ENCODE data around the gene LIPC.

GRCh38 chr15:58565619-58566018 is 133.8 kb downstream of the LIPC start:
- TF ChIP-seq KLF6 (CRISPR knock-in tag; IDR thresholded peaks at IDR 0.05; ENCODE audit: borderline replicate concordance) (no peak), ZMIZ1 (IDR thresholded peaks at IDR 0.05; ENCODE audit: low read depth in 2 of 2, low read length in 2 of 2) (no peak), SOX6 (IDR thresholded peaks at IDR 0.05) (no peak), POLR2A (conservative IDR thresholded peaks at IDR 0.05) (no peak), NFRKB (IDR thresholded peaks at IDR 0.05; ENCODE audit: low read depth) (no peak), JUNB (CRISPR knock-in tag; conservative IDR thresholded peaks at IDR 0.05) (no peak)
